ENCODE results near the gene SMIM29. TPM values are rescaled to one million over a fixed set of nuclear protein-coding genes. Genes with fewer than 3 reads are reported as not detected.

The SMIM29 gene
- total RNA-seq, 1 experiment from 2014 or later: 25.1 TPM

- TF ChIP-seq CTCF (IDR thresholded peaks at IDR 0.05 in 2 of 3, conservative IDR thresholded peaks at IDR 0.05 in 1 of 3; ENCODE audit: borderline replicate concordance in 1 of 3, insufficient read depth in 1 of 3, low read depth in 2 of 3, low read length in 2 of 3): no peak
- no peak for TF ChIP-seq FOSL1 (IDR thresholded peaks at IDR 0.05; ENCODE audit: low read depth)
- TF ChIP-seq ZFX (IDR thresholded peaks at IDR 0.05): no peak
- TF ChIP-seq EZH2 (IDR thresholded peaks at IDR 0.05): no peak
- no peak for TF ChIP-seq TCF7L2 (IDR thresholded peaks at IDR 0.05; ENCODE audit: borderline replicate concordance, extremely low read depth, insufficient read depth, insufficient read length)
- no peak for TF ChIP-seq YY1 (IDR thresholded peaks at IDR 0.05; ENCODE audit: extremely low read depth, insufficient replicate concordance, low read depth, low read length)
- no peak for TF ChIP-seq ZNF274 (IDR thresholded peaks at IDR 0.05; ENCODE audit: low read depth, low read length)
These were observed 52.0 kb downstream of the SMIM29 start (continued) for GRCh38 chr6:34196833-34197195.

Small RNAs within 50 kb of the gene (microRNA-seq; reads per million reads assigned to microRNA genes)
- gene MIR6835 (ENCODE audit: borderline number of aligned reads): not detected

Other genes with a start within 250 kb of the SMIM29 start
- 2.6 TPM for gene GRM4, start 102.9 kb downstream of the SMIM29 start, total RNA-seq (2021; ENCODE audit: unreplicated experiment)
- 2,459 TPM for gene HMGA1, start 12.1 kb downstream of the SMIM29 start, total RNA-seq (2021; ENCODE audit: unreplicated experiment)
- 25.2 TPM for gene NUDT3, start 143.7 kb upstream of the SMIM29 start, total RNA-seq (2021; ENCODE audit: unreplicated experiment)
- gene RPS10, start 177.1 kb upstream of the SMIM29 start, total RNA-seq (2021; ENCODE audit: unreplicated experiment): 1,863 TPM
- 5.0 TPM for gene PACSIN1, start 217.1 kb upstream of the SMIM29 start, total RNA-seq (2021; ENCODE audit: unreplicated experiment)